ENCODE data around the gene ABHD18. TPM values are rescaled to one million over a fixed set of nuclear protein-coding genes. Genes with fewer than 3 reads are reported as not detected.

ABHD18 gene
- 16.3 and 16.5 TPM in 2 replicates for total RNA-seq (2021)
- long read RNA-seq, full-length matches to known transcripts = 9 of 26 reads
- long read RNA-seq, partial matches to known transcripts = 8 of 26 reads
- long read RNA-seq, other reads (novel, unspliced or antisense) = 9 of 26 reads

DNA sequence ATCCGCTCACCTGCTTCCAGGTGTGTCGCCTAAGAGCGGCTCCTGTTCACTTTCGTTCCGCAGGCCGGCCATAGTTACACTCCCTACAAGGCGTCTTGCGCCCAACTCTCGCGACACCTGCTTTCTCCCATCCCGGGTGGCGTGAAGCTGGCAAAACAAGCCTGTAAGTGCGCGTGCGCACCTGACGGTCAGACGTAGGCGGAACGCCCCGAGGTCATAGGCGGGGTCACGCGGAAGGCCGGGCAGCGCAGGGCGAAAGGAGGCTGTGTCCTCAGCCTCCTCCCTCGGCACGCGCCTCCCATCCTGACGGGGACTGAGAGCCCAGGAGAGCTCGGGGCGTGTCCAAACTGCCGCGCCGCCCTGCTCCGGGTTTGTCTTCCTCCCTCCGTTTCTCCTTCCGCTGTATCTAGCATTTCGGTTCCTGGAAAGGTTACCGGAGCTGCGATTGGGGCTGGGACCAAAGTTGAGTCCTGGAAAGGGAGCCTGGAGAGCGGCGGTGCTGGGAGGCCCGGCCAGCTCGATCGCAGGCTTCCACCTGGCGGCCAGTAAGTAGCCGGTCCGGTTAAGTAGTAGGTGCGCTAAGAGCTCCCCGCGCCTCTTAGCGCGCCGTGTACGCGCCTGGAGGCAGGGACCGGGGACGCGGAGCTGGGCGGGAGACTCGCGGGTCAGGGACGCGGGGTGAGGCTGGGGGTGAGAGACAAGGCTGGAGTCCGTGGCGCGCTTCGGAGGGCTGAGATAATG, at the start of gene ABHD18, which contains the start of gene MFSD8:
TSS of gene ABHD18 (plus strand) at position 345 of the 741 bp plus-strand sequence. CDS start 17,550 bp downstream, outside the sequence.
TSS of gene MFSD8 (minus strand) at position 112 of the 741 bp plus-strand sequence. CDS start at position 72, 40 bp downstream.
- Histone ChIP-seq H3K4me2 (ENCODE audit: insufficient read depth, insufficient read length, low read length) (peak within 1 kb of the TSS; percentile 91), H3K4me1 (ENCODE audit: insufficient read depth, low read length) (peaks cover 2% of the 10 kb centered on the region; the same call in 1 of the 2 replicates), H3K27me3 (ENCODE audit: insufficient read depth, low read length) (no peaks in the 10 kb centered on the region), H2AK5ac (ENCODE audit: insufficient read length, low read length) (no peak within 1 kb of the TSS), H4K5ac (ENCODE audit: insufficient read length, low read depth, low read length) (no peak within 1 kb of the TSS), H4K20me1 (ENCODE audit: control insufficient read depth, insufficient read depth, insufficient read length) (no peaks in the 10 kb centered on the region), H3K27ac (ENCODE audit: insufficient read length, low read depth, low read length) (peak within 1 kb of the TSS; percentile 31), H2BK15ac (ENCODE audit: low read depth, low read length) (no peak within 1 kb of the TSS), H3K4ac (ENCODE audit: low read depth, low read length) (no peak within 1 kb of the TSS), H3K18ac (ENCODE audit: insufficient read length, low read depth, low read length) (peak within 1 kb of the TSS; percentile 50), H2BK5ac (ENCODE audit: insufficient read length, low read length) (no peak within 1 kb of the TSS), H4K8ac (replicated peaks; ENCODE audit: insufficient read length, low read depth, low read length) (no peak within 1 kb of the TSS), H3K79me1 (ENCODE audit: insufficient read depth, low read depth, low read length, poor library complexity, severe bottlenecking) (no peaks in the 10 kb centered on the region), H3K9me3 (ENCODE audit: control insufficient read depth, low read depth, low read length) (no peaks in the 10 kb centered on the region), H2BK120ac (ENCODE audit: low read depth, low read length, poor library complexity, severe bottlenecking) (no peak within 1 kb of the TSS), H3T11ph (ENCODE audit: low read length) (no peak within 1 kb of the TSS), H3K23ac (ENCODE audit: insufficient read length, low read depth, low read length) (no peak within 1 kb of the TSS), H3K23me2 (ENCODE audit: insufficient read length, low read depth, low read length, poor library complexity, severe bottlenecking) (no peaks in the 10 kb centered on the region), H3K56ac (ENCODE audit: insufficient read length, low read depth, low read length) (no peak within 1 kb of the TSS), H2BK20ac (ENCODE audit: low read depth, low read length, poor library complexity, severe bottlenecking) (no peak within 1 kb of the TSS), H3K9ac (ENCODE audit: extremely low read depth, insufficient read length, low read length) (peak within 1 kb of the TSS; percentile 79), H2BK12ac (ENCODE audit: insufficient read length, low read depth, low read length) (no peak within 1 kb of the TSS), H4K91ac (ENCODE audit: insufficient read length, low read depth, low read length) (no peak within 1 kb of the TSS), H2AFZ (ENCODE audit: low read length) (no peak within 1 kb of the TSS), H3K14ac (ENCODE audit: insufficient read depth, low read length) (peak within 1 kb of the TSS; percentile 54), H3K79me2 (ENCODE audit: insufficient read depth, low read length) (peaks cover 3% of the 10 kb centered on the region; the same call in 1 of the 2 replicates)
- Mint-ChIP-seq H3K27ac (peak within 1 kb of the TSS; percentile 95 to 98 (median 95)), H3K4me1 (peaks cover 14 to 17% of the 10 kb centered on the region in 2 experiments), H3K9me3 (no peaks in the 10 kb centered on the region; a peak in 1 of 5 replicates), H3K27me3 (ENCODE audit: low read depth) (no peaks in the 10 kb centered on the region), H3K4me3 (peak within 1 kb of the TSS; percentile 97), H3K36me3 (ENCODE audit: insufficient read depth in 1 of 3, low read depth in 3 of 3) (peaks cover 13 to 17% (median 14%) of the 10 kb centered on the region in 3 experiments)
- TF ChIP-seq CTCF (conservative IDR thresholded peaks at IDR 0.05) = peak; percentile 57; the same call in 2 of the 3 replicates
- peak; percentile 100 for DNase-seq
- WGBS (ENCODE audit: extremely low coverage, insufficient read length, low lambda C conversion rate) = no CpG with 5 or more reads among the region's 69 CpGs
